ENCODE measurements around the gene TUBB.

GRCh38 chr6:30682143-30683117 is 37.7 kb upstream of the TUBB start:
- no peak for TF ChIP-seq YY1 (IDR thresholded peaks at IDR 0.05; ENCODE audit: extremely low read depth, insufficient replicate concordance, low read depth, low read length)
- TF ChIP-seq REST (IDR thresholded peaks at IDR 0.05; ENCODE audit: low read depth), result no peak

All from HCT116 (cell line).